GM19463 (cell line): ENCODE data around the gene YOD1.

Experiments
- ATAC-seq: cut with Tn5 transposase; IDR thresholded peaks from one replicate; pipeline ENCODE4 v1.9.1; 2021; ENCODE audit warnings: mild to moderate bottlenecking, moderate library complexity; ENCODE audit not compliant: unreplicated experiment

Gene YOD1

DNA sequence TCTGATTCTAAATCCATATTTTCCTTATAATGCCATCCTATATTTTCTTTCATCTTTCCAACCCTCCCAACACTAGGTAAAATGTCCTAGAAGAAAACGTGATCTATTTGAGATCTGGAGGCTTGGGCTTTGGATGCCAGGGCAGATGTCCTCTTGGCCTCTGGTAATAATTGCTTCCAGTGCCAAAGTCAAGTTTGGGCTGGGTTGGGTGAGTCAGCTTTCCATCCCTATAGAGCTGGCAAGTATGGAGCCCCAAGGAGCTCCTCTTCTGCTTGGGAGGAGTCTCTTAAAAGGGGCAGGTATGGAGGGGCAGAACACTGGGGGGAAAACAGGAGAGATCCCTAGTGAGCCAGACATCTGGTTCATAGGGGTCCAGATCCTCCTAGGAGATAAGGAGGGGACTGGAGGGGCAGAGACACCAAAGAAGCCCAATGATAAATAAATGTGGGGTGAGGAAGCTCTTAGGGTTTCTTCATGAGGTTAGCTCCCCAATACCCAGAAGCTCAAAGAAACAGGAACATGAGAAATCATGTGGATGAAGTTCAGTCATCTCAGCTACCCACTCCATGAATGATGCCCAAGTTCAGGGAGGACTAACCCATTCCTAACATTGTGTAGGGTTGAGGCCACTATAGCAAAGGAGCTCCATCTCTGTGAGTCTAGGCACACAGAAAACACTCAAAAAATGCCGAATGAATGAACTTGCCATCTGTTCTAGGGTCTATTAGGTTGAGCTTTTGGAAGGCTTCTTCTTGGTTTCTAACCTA lies 21.9 kb downstream of the YOD1 start:
- ATAC-seq: no peak

DNA sequence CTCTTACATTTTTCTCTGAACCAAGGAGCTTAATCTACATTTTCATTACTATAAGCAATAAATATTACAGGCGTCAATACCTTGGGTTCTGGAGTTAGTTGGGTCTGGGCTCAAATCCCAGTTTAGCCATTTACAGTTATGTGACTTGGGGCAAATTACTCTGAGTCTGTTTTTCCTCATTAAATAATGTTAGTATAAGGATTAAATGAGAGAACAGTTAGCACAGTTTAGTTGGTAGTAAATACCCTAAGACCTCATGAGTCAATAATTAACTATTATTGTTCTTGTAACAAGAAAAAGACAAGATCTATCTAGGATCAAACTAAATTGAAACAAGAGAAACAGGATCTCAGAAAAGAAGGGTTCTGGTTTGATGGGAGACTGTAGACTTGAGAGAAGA lies 23.1 kb downstream of the YOD1 start:
- ATAC-seq: no peak

- no peak for ATAC-seq
Observed at GRCh38 chr1:207027206-207027777, 23.7 kb downstream of the YOD1 start.

- no peak for ATAC-seq
Observed at GRCh38 chr1:207026104-207026534, 24.9 kb downstream of the YOD1 start.

- ATAC-seq: no peak
Observed at GRCh38 chr1:207025146-207025880, 25.7 kb downstream of the YOD1 start.

GRCh38 chr1:207024202-207025145 lies 26.5 kb downstream of the YOD1 start:
- no peak for ATAC-seq

DNA sequence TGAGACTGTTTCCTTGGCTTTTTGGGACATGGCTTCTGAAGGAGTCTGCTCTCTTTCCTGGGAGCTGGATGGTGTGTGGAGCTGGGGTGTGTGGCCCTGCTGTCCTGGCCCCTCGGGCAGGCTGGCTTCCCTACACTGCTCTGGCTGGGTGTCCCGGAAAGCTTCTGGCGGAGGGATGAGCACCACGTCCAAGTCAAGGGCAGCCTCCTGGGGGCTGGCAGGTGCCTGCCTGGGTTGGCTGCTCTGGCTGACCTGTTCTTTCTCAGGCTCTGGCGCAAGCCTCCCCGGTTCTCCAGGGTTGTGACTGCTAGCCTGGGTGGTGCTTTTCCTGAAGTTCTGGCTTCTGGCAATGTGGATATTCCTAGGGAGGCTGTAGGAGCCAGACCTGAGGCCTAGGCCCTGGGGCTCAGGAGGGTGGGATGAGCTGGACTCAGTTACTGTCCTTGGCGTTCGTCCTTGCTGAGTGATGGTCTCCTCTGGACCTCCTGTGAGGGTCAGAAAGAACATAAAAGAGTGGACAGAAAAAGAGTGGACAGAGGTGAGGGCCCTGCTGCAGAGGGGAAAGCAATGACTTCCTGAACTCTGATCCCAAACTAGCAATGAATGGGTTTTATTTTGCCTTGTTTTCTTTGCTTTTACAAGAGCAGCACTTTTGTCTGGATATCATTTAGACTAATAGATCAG lies 27.9 kb downstream of the YOD1 start:
- no peak for ATAC-seq

GRCh38 chr1:207021876-207022596 lies 29.0 kb downstream of the YOD1 start:
- no peak for ATAC-seq

DNA sequence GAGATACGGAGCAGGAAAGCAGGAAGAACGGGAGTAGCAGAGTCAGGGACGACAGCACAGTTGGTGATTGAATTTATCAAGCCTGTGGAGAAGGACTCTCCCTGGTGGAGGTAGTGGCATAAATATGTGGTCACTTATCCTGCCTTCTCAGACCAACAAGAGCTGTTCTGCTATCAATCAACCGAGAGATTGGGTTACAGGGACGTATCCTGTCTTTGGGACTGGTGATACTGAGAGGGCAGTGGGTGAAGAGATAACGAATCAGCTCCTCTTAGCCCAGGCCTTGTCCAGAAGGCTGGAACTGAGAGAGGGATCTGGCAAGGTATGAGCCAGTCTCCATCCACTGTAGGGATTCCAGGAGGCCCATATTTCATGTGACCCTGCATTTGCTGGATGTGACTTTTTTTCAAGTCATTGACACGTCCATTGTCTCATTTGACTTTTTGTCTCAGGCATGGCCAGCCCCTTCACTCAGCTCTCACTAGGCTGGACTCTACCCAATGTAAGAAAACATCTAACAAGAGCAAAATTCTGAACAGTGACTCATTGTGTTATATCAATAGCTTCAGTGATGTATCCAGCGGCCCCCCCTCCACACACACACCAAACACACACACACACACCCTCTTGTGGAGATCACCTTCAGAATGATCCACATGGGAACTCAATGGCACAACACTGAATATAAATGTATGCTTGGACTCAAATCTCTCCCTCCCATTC lies 29.7 kb downstream of the YOD1 start:
- ATAC-seq: no peak

- no peak for ATAC-seq
Observed at GRCh38 chr1:207020709-207021107, 30.3 kb downstream of the YOD1 start.

DNA sequence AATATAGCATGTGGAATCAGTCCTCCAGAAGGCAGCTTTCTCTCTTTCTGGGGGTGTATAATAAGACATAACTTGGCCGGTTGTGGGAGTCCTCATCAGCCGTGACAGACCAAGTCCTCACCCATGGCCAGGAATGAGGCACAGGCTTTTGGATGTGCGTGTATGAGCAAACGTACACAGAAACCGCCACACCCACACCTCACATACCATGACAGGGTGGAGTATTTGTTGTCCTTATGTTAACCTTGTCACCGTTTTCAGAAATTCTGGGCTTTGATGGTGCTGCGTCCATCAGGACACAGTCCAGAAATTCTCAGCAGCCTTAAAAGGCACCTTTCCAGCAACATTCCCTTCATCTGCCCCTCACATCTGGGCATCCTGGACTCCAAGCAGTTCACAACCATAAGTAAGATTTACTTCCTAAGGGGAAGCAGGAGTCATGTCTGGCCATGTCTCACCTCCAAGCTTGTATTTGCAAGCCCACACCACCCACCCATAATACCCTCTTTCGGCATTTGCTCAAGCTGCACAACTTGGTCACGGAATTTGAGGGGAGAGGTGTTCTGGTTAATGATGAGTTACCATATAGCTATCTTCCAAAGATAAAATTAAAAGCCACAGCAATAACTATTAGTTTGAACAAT lies 30.8 kb downstream of the YOD1 start:
- ATAC-seq: no peak

- ATAC-seq: no peak
Observed at GRCh38 chr1:207019661-207020060, 31.3 kb downstream of the YOD1 start.

GRCh38 chr1:207019161-207019560 lies 31.8 kb downstream of the YOD1 start:
- no peak for ATAC-seq

GRCh38 chr1:207018707-207019106 lies 32.3 kb downstream of the YOD1 start:
- no peak for ATAC-seq

DNA sequence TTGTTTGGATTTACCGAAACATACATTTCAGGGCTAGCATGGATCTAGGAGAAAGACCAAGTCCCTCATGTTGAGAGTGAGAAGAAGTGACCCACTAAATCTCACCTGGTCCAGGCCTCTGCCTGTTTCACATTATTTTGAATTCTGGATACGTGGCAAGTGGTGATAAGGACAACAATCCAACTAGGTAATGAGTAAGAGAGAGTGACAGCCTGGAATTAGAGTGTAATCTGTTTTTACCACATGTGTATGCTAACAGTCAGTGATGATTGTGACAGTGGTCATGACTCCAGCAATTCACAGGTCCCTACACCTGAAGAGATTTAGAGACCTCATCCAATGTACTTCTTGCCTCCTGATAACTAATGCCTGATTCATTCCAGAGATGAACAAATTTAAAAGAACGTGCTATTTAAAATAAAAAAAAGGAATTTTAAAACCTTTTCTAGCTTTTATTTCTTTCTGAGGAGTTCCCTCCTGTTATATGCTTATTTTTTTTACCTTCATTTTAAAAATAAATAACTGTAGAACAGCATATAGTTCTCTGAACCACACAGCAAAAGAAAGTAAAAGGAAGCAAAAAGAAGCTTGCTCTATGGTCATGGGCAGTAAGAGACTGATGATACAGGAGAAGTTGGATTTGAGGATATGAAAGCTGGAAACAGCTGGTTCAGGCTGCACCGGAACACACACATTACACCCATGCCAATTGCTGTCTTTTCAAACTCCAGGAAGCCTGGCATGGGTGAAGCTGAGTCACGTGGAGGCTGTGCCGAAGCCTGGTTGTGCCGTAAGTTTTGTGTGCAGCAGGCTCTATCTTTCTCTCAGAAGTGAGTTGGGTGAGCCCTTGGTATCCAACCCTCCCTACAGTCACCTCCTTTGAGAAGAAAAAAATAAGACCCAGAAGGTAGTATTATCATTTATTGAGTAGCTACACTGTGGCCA lies 33.1 kb downstream of the YOD1 start:
- no peak for ATAC-seq

- ATAC-seq: no peak
Observed at GRCh38 chr1:207015791-207016190, 35.2 kb downstream of the YOD1 start.

GRCh38 chr1:207014728-207015127 lies 36.3 kb downstream of the YOD1 start:
- ATAC-seq: no peak
